GM18907 (cell line): Measurements from ENCODE around the gene ANKHD1.

Experiments
- ATAC-seq: cut with Tn5 transposase; IDR thresholded peaks from one replicate; pipeline ENCODE4 v1.9.1; 2021; ENCODE audit warnings: mild to moderate bottlenecking, moderate library complexity; ENCODE audit not compliant: unreplicated experiment

ANKHD1 gene

GRCh38 chr5:140588311-140589070 lies 186.9 kb downstream of the ANKHD1 start:
- ATAC-seq: no peak
